ENCODE results near the gene LIG1. TPM values are rescaled to one million over a fixed set of nuclear protein-coding genes. Genes with fewer than 3 reads are reported as not detected.

LIG1 gene
- total and polyA plus RNA-seq, 2 of the 13 experiments (the other 11 are each of a cell fraction or from before 2014, with no cell fraction given), result 20.1 to 64.4 TPM

GRCh38 chr19:48203794-48204628 is 33.9 kb upstream of the LIG1 start (continued):
- TF ChIP-seq GABPB1 (CRISPR knock-in tag; IDR thresholded peaks at IDR 0.05) (peak; percentile 68), ZNF674 (CRISPR knock-in tag; IDR thresholded peaks at IDR 0.05; ENCODE audit: low read depth) (no peak), PBX2 (CRISPR knock-in tag; IDR thresholded peaks at IDR 0.05) (no peak), ZBED4 (CRISPR knock-in tag; IDR thresholded peaks at IDR 0.05; ENCODE audit: borderline replicate concordance) (no peak), SMARCE1 (IDR thresholded peaks at IDR 0.05; ENCODE audit: borderline replicate concordance) (no peak), ZNF253 (CRISPR knock-in tag; IDR thresholded peaks at IDR 0.05; ENCODE audit: borderline replicate concordance) (no peak), ZNF512B (CRISPR knock-in tag; IDR thresholded peaks at IDR 0.05; ENCODE audit: borderline replicate concordance) (no peak), MED13 (CRISPR knock-in tag; IDR thresholded peaks at IDR 0.05) (no peak), JUNB (CRISPR knock-in tag; IDR thresholded peaks at IDR 0.05; ENCODE audit: borderline replicate concordance) (no peak), ZNF7 (CRISPR knock-in tag; IDR thresholded peaks at IDR 0.05) (no peak), IRF2 (CRISPR knock-in tag; IDR thresholded peaks at IDR 0.05) (peak; percentile 57; the same call in 1 of the 2 replicates), CHCHD3 (CRISPR knock-in tag; IDR thresholded peaks at IDR 0.05) (no peak), ATRX (CRISPR knock-in tag; IDR thresholded peaks at IDR 0.05; ENCODE audit: borderline replicate concordance) (no peak), HNRNPL (IDR thresholded peaks at IDR 0.05; ENCODE audit: low read depth, low read length) (no peak), FIP1L1 (IDR thresholded peaks at IDR 0.05; ENCODE audit: borderline replicate concordance, insufficient read depth, low read depth, low read length) (no peak), HOXD1 (CRISPR knock-in tag; IDR thresholded peaks at IDR 0.05) (no peak), DPF2 (CRISPR knock-in tag; IDR thresholded peaks at IDR 0.05; ENCODE audit: borderline replicate concordance, low read depth) (no peak), ZNF274 (CRISPR knock-in tag; IDR thresholded peaks at IDR 0.05) (0 out of 2 replicates have a peak, but pooled peaks have one; percentile 33), ZNF567 (CRISPR knock-in tag; IDR thresholded peaks at IDR 0.05; ENCODE audit: borderline replicate concordance) (peak; percentile 56; the same call in 1 of the 2 replicates), ZNF207 (IDR thresholded peaks at IDR 0.05; ENCODE audit: borderline replicate concordance) (no peak), MXD4 (CRISPR knock-in tag; IDR thresholded peaks at IDR 0.05) (peak; percentile 35; the same call in 1 of the 2 replicates), ZNF776 (CRISPR knock-in tag; IDR thresholded peaks at IDR 0.05) (no peak)
